Lung microvascular endothelial cell (primary cell): ENCODE measurements around the gene NDUFA8. TPM values are rescaled to one million over a fixed set of nuclear protein-coding genes. Genes with fewer than 3 reads are reported as not detected.

Experiments used
- DNase-seq, 2 donors: peaks; one replicate each; pipeline versions ENCODE4 v3.0.0 to v3.0.0-alpha.2; 2010; ENCODE audit warnings: low read depth in 2 of 2
- total RNA-seq: library from RNA; depleted of rRNA; stranded (reverse); fragments of >200 nt; gene quantifications from 2 replicates; pipeline ENCODE4 v1.2.1, GENCODE V29; 2014

The NDUFA8 gene
- total RNA-seq, 1 donor from 2014 or later, result 34.5 TPM

DNA sequence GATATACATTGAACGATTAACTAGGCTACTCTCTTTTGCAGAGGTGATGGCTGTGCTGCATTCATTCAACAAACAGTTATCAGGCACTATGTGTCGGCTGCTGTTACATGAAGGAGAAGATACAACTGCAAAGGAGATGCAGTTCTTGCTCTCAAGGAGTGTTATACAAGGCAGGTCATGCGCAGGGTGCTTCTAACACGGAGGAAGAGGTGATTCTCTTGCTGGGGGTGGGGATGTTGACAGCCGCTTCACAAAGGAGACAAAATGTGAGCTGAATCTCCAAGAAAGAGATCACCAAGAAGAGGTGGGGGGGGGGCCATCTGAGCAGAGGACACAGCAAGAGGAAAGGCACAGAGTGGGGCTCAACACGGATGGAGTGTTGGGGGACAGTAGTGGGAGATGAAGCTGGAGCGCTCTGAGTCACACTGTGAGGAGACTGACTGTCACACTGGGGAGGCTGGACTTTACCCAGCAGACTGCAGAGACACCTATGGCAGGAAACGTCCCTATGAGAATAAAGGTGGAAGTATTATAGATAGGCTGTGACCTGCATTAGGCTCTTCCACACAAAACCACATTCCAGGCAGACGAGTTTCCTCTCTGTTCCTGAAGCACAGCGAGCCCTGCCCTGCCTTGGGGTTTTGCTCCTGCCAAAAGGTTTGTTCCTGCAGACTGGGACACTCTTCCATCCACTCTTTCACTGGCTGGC lies 20.9 kb downstream of the NDUFA8 start:
- no peak for DNase-seq

DNA sequence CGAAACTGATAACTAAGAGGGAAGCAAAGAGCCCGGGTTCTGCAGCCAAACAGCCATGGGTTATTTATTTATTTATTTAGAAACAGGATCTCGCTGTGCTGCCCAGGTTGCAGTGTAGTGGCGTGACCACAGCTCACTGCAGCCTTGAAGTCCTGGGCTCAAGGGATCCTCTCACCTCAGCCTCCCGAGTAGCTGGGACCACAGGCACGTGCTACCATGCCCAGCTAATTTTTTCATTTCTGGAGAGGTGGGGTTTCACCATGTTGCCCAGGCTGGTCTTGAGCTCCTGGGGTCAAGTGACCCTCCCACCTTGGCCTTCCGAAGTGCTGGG lies 24.1 kb downstream of the NDUFA8 start:
- DNase-seq, result no peak

GRCh38 chr9:122134822-122135528 lies 24.6 kb downstream of the NDUFA8 start:
- DNase-seq, result peak; percentile 34 to 57

DNA sequence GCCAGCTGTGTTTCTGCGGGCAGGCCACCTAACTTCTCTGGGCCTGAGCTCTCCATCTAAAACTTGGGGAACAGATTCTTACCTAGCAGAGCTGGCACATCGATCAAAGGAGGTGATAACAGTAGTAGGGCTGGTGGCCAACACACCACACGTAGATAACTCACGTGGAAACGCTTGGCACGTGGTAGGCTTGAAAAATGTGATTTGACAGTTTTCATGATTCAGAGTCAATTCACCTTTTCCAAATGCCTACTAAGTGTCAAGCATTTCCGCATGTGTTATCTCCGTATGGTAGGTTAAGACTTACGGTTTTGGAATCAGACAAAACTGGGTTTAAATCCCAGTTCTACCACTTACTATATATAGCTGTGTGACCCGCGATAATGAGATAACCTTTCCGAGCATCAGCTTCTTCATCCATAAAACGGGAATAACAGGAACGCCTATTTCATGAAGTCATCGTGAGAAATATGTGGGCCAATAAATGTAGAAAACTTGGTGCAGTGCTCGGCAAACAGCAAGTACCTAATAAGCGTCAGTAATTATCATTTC lies 25.5 kb downstream of the NDUFA8 start:
- peak in 1 of 2 donors; percentile 84 for DNase-seq

- DNase-seq, result peak; percentile 57 to 77
Observed at GRCh38 chr9:122133263-122133983, 26.2 kb downstream of the NDUFA8 start.

DNA sequence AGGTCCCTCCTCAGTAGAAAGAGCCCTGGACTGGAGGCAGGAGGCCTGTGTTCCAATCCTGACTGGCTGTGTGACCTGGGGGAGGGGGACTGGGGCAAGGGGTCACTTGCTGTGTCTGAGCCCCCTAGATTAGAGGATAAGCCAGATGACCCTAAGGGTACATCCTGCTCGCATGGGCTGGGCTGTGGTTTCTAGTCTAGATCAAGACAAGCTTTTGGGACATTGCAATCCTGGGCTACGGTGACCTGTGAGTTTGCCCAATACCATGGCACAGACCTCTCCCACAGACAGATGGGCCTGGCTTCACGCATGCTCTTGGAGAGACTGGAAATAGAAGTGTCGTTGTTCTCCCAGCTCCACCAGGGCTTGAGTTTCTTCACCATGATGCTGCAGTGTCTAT lies 27.0 kb downstream of the NDUFA8 start:
- DNase-seq, result no peak

DNA sequence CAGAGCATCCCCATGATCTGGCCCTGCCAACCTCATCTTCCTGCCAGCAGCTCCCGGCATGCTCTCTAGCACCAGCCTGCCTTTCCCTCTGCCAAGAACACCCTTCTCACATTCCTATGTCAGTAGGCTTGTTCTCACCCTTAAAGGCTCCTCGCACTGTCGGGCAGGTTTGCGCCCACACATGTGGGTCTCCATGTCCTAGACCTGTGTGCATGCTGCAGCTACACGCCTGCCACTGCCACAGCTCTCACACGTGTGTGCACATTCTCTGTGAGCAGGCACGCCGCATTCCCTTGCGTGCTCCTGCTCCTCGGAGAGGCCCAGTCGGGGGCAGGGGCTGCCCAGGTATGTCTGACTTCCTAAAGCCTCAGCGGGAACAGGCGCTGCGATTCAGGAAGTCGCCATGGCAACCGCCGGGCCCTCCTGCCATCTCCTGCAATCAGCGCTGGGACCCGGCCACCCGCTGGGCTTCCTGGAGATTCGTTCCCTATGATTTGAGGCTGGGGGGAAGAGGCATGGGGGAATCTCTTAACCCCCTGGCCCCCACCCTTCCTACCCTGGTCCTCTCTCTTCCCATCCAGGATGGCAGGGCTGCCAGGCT lies 28.1 kb downstream of the NDUFA8 start:
- DNase-seq, result peak in 1 of 2 donors; percentile 27

- DNase-seq, result no peak
Observed at GRCh38 chr9:122130837-122131236, 28.7 kb downstream of the NDUFA8 start.

GRCh38 chr9:122129969-122130368 lies 29.6 kb downstream of the NDUFA8 start:
- DNase-seq, result no peak

GRCh38 chr9:122128969-122129343 lies 30.6 kb downstream of the NDUFA8 start:
- DNase-seq, result no peak

- peak; percentile 33 to 38 for DNase-seq
Observed at GRCh38 chr9:122128007-122128968, 31.3 kb downstream of the NDUFA8 start.

GRCh38 chr9:122127396-122127798 lies 32.2 kb downstream of the NDUFA8 start:
- DNase-seq, result peak in 1 of 2 donors; percentile 53

DNA sequence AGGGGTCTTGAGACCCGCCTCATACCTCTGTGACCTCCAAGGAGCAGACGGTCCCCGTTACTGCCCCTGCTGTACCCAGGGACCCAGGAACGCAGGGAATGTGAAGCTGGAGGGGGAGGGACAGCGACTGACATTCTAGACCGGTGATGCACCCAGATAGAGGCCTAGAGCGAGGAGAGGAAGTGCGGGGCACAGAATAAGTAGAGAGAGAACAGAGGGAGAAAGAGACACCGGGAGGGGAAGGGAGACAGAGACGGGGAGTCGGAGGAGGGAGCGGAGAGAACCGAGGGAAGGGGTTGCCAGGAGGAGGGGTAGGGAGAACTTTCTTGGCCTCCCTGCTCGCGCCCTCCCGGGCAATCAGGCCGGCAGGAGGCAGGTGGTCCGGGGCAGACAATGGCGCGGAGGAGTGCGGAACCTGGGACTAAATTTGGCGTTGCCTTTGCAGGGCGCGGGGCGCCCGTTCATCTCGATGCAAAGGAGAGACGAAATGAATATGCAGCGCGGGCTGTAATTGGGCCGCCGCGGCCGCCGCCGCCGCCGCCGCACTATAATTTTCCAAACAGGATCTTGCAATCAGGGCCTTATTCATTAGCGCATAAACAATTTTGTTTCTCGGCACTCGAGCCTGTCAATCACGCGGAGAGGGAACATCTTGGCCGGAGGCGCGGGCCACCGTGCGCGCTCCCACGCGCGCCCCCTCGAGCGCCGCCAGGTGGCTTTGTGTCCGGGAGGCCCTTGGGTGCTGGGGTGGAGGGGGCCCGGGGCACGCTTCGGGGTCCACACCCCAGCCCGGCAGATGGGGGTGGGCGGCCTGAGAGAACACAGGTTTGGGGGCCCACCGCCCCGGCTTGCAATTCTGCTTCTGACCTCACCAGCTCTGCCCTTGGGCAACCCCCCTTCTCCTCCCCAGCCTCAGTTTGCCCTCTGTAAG lies 33.0 kb downstream of the NDUFA8 start:
- DNase-seq, result no peak

GRCh38 chr9:122125509-122126330 lies 33.9 kb downstream of the NDUFA8 start:
- DNase-seq, result peak; percentile 45 to 56

- peak; percentile 81 to 86 for DNase-seq
Observed at GRCh38 chr9:122125158-122125508, 34.4 kb downstream of the NDUFA8 start.

- no peak for DNase-seq
Observed at GRCh38 chr9:122124528-122124927, 35.1 kb downstream of the NDUFA8 start.

GRCh38 chr9:122124048-122124447 lies 35.5 kb downstream of the NDUFA8 start:
- no peak for DNase-seq

GRCh38 chr9:122122903-122123632 lies 36.5 kb downstream of the NDUFA8 start:
- DNase-seq, result peak; percentile 72 to 77
